HCT116 (cell line): ENCODE data around the gene DNAJC25. TPM values are rescaled to one million over a fixed set of nuclear protein-coding genes. Genes with fewer than 3 reads are reported as not detected.
A peak's percentile ranks its signal among the peaks of the same experiment; 100 is the strongest.

ENCODE experiments used
- ATAC-seq: fragments of 200-7000 bp; cut with Tn5 transposase; 2 replicates; pipeline ENCODE4 v1.9.1; 2020; ENCODE audit warnings: mild to moderate bottlenecking, moderate library complexity
- BruUV-seq: library from RNA; stranded (reverse); fragments of 400-500 nt; replicated peaks from 2 replicates; lab custom pipeline; 2021; lab: Mats Ljungman, UMichigan
- CTCF ChIA-PET: fragments of 300-600 bp; sonication (Branson Sonifier 250); formaldehyde crosslinking; loops from one replicate; lab custom pipeline; 2021; ENCODE audit warnings: antibody characterized with exemption; lab: Charles Lee
- POLR2A ChIA-PET: fragments of 300-600, 350-600 bp; sonication (Branson Sonifier 250); formaldehyde crosslinking; loops from one replicate; lab custom pipeline; 2021; ENCODE audit warnings: antibody characterized with exemption; lab: Charles Lee
- RAD21 ChIA-PET, 2 experiments: fragments of 300-600 bp; sonication (Branson Sonifier 250); formaldehyde crosslinking; loops; one replicate each; lab custom pipeline; 2023; ENCODE audit warnings: low total read pairs in 2 of 2; ENCODE audit not compliant: uncharacterized antibody in 2 of 2, unreplicated experiment in 2 of 2, low non-redundant PET in 1 of 2; lab: Charles Lee
- DNase-seq: peaks from one replicate; pipeline ENCODE4 v3.0.0-alpha.2; 2010; ENCODE audit warnings: low read depth, low spot score
- H2AFZ ChIP-seq: fragments of 200-600 bp; shearing (Covaris generic), sonication (generic); 2 replicates; pipeline ENCODE4 v1.6.1; 2017; ENCODE audit warnings: low read depth, mixed run types, mixed read lengths, antibody characterized with exemption, low read length; ENCODE audit not compliant: poor library complexity, severe bottlenecking
- H3K27ac ChIP-seq: 2 replicates; pipeline ENCODE4 v1.5.1; 2012; ENCODE audit warnings: low read depth, low read length
- H3K27me3 ChIP-seq: fragments of 200-600 bp; sonication (generic); 2 replicates; pipeline ENCODE4 v1.6.1; 2016; ENCODE audit warnings: mixed run types, low read length, mixed read lengths; ENCODE audit not compliant: insufficient read depth
- H3K36me3 ChIP-seq, 2 experiments: fragments of 200-500 bp in 1 of 2; fragments of 200-600 bp in 1 of 2; sonication (Bioruptor generic) in 1 of 2; sonication (generic) in 1 of 2; 2 replicates each; pipeline versions ENCODE4 v1.5.1 to v1.6.1; 2014 to 2016; ENCODE audit warnings: low read length in 2 of 2, inconsistent platforms in 1 of 2, mixed read lengths in 1 of 2, mixed run types in 1 of 2; ENCODE audit not compliant: insufficient read depth in 2 of 2, control insufficient read depth in 1 of 2
- H3K4me1 ChIP-seq, 2 experiments: fragments of 200-600 bp in 1 of 2; sonication (generic) in 1 of 2; 2 replicates each; pipeline versions ENCODE4 v1.5.1 to v1.6.1; 2012 to 2017; ENCODE audit warnings: low read length in 2 of 2, inconsistent platforms in 1 of 2, mild to moderate bottlenecking in 1 of 2, mixed read lengths in 1 of 2, mixed run types in 1 of 2, moderate library complexity in 1 of 2; ENCODE audit not compliant: insufficient read depth in 2 of 2, control insufficient read depth in 1 of 2
- H3K4me2 ChIP-seq: fragments of 200-600 bp; sonication (generic); 2 replicates; pipeline ENCODE4 v1.6.1; 2017; ENCODE audit warnings: mixed run types, low read length, mixed read lengths
- H3K4me3 ChIP-seq, 2 experiments: fragments of 200-600 bp in 1 of 2; sonication (generic) in 1 of 2; replicated peaks in 1 of 2; 2 replicates each; pipeline ENCODE4 v1.5.1; 2011 to 2016; ENCODE audit warnings: low read length in 2 of 2, control low read depth in 1 of 2, low read depth in 1 of 2, mild to moderate bottlenecking in 1 of 2, mixed read lengths in 1 of 2, mixed run types in 1 of 2
- H3K79me2 ChIP-seq: fragments of 200-600 bp; sonication (generic); 2 replicates; pipeline ENCODE4 v1.6.1; 2017; ENCODE audit warnings: mild to moderate bottlenecking, mixed run types, low read length, moderate library complexity, mixed read lengths; ENCODE audit not compliant: insufficient read depth
- H3K9ac ChIP-seq: fragments of 200-600 bp; sonication (generic); 2 replicates; pipeline ENCODE4 v1.6.1; 2016; ENCODE audit warnings: low read length, mixed read lengths
- H3K9me2 ChIP-seq: fragments of 200-600 bp; sonication (generic), shearing (Covaris generic); 2 replicates; pipeline ENCODE4 v1.6.1; 2017; ENCODE audit warnings: mixed run types, mild to moderate bottlenecking, moderate library complexity; ENCODE audit not compliant: insufficient read depth
- H3K9me3 ChIP-seq, 2 experiments: fragments of 200-500 bp in 1 of 2; fragments of 200-600 bp in 1 of 2; sonication (Bioruptor generic) in 1 of 2; sonication (generic) in 1 of 2; 2 replicates each; pipeline ENCODE4 v1.6.1; 2014 to 2017; ENCODE audit warnings: low read length in 2 of 2, mixed read lengths in 2 of 2, inconsistent platforms in 1 of 2, low read depth in 1 of 2, mild to moderate bottlenecking in 1 of 2, mixed run types in 1 of 2, moderate library complexity in 1 of 2; ENCODE audit not compliant: control insufficient read depth in 1 of 2, insufficient read depth in 1 of 2
- H4K20me1 ChIP-seq: fragments of 200-600 bp; sonication (generic), shearing (Covaris generic); 2 replicates; pipeline ENCODE4 v1.6.1; 2017; ENCODE audit warnings: mixed run types, mild to moderate bottlenecking, moderate library complexity; ENCODE audit not compliant: insufficient read depth
- CBX3 ChIP-seq: IDR thresholded peaks from 2 replicates; pipeline ENCODE4 v1.6.1; 2012; ENCODE audit warnings: low read depth
- CEBPB ChIP-seq: IDR thresholded peaks from 2 replicates; pipeline ENCODE4 v1.6.1; 2012; ENCODE audit warnings: low read depth
- EGR1 ChIP-seq: IDR thresholded peaks from 2 replicates; pipeline ENCODE4 v1.6.1; 2012; ENCODE audit warnings: low read depth
- ELF1 ChIP-seq: IDR thresholded peaks from 2 replicates; pipeline ENCODE4 v1.6.1; 2012; ENCODE audit warnings: low read depth, borderline replicate concordance
- EZH2 ChIP-seq: fragments of 200-600 bp; sonication (generic); IDR thresholded peaks from 2 replicates; pipeline ENCODE4 v1.6.1; 2017; ENCODE audit warnings: antibody characterized with exemption, mixed run types
- FOSL1 ChIP-seq: IDR thresholded peaks from 2 replicates; pipeline ENCODE4 v1.6.1; 2012; ENCODE audit warnings: low read depth
- RAD21 ChIP-seq: IDR thresholded peaks from 2 replicates; pipeline ENCODE4 v1.6.1; 2012; ENCODE audit warnings: low read depth, mild to moderate bottlenecking
- TCF7L2 ChIP-seq: IDR thresholded peaks from 2 replicates; pipeline ENCODE4 v1.7.0; 2011; ENCODE audit warnings: borderline replicate concordance, inconsistent platforms; ENCODE audit not compliant: insufficient read depth, insufficient read length; ENCODE audit errors: extremely low read depth
- YY1 ChIP-seq: IDR thresholded peaks from 2 replicates; pipeline ENCODE4 v1.6.1; 2011; ENCODE audit warnings: low read length, low read depth, moderate library complexity, mild to moderate bottlenecking; ENCODE audit not compliant: insufficient replicate concordance; ENCODE audit errors: extremely low read depth
- intact Hi-C: fragments of 100-400 bp; cut with micrococcal nuclease; formaldehyde crosslinking; loops from 2 replicates; pipeline ENCODE4 v1.10.0; 2022
- total RNA-seq: library from RNA; stranded (reverse); gene quantifications from one replicate; pipeline ENCODE4 v1.2.1, GENCODE V29; 2021; ENCODE audit not compliant: unreplicated experiment
- TF ChIP-seq, protein P1 (sequence below), 3 experiments: fragments of 200-600 bp in 1 of 3; sonication (generic) in 1 of 3; IDR thresholded peaks in 2 of 3; conservative IDR thresholded peaks in 1 of 3; 2 replicates each; pipeline ENCODE4 v1.5.1; 2012 to 2017; ENCODE audit warnings: low read depth in 2 of 3, low read length in 2 of 3, antibody characterized with exemption in 1 of 3, borderline replicate concordance in 1 of 3, control low read depth in 1 of 3, mild to moderate bottlenecking in 1 of 3, mixed read lengths in 1 of 3, mixed run types in 1 of 3, moderate library complexity in 1 of 3; ENCODE audit not compliant: insufficient read depth in 1 of 3

The DNAJC25 gene
- total RNA-seq, 1 experiment from 2014 or later, result 7.1 TPM

GRCh38 chr9:111621895-111622480 is 9.1 kb upstream of the DNAJC25 start:
- Histone ChIP-seq H3K9ac (no peak overlapping the region), H3K4me2 (0 out of 2 replicates have a peak overlapping the region, but pooled peaks have one; percentile 20), H4K20me1 (no peaks in the 10 kb centered on the region), H3K4me3 (no peak overlapping the region), H3K9me3 (no peaks in the 10 kb centered on the region), H3K9me2 (no peaks in the 10 kb centered on the region), H3K79me2 (no peaks in the 10 kb centered on the region), H3K27me3 (no peaks in the 10 kb centered on the region), H2AFZ (peak overlapping the region; percentile 78), H3K4me1 (peaks cover 7 to 10% of the 10 kb centered on the region in 2 experiments), H3K36me3 (no peaks in the 10 kb centered on the region), H3K27ac (no peak overlapping the region)
- ATAC-seq (peak; percentile 99), DNase-seq (peak; percentile 39)
- BruUV-seq, result no TSS peak
- RAD21 ChIA-PET, result interaction anchor here (0.6 to 1.6 kb wide), 3 partner anchors 23 to 24 kb away, joined by 3 to 11 read pairs (median 3); partner anchors contain the start of gene PTGR1 (in 2 of the 2)
- intact Hi-C loops, result loop anchor here (1.0 to 5.0 kb wide), 2 partner anchors 25 to 985 kb away; no protein-coding TSS in a partner anchor
- CTCF ChIA-PET, result interaction anchor here (0.7 to 2.4 kb wide), 11 partner anchors 9 to 452 kb away, joined by 3 to 38 read pairs (median 3); partner anchors contain the start of genes DNAJC25 and PTGR1
- TF ChIP-seq EZH2 (no peak), YY1 (peak; percentile 28), CEBPB (no peak), CBX3 (no peak), TCF7L2 (no peak), ELF1 (no peak), FOSL1 (no peak), EGR1 (no peak), RAD21 (peak; percentile 84)
- TF ChIP-seq, protein P1, sequence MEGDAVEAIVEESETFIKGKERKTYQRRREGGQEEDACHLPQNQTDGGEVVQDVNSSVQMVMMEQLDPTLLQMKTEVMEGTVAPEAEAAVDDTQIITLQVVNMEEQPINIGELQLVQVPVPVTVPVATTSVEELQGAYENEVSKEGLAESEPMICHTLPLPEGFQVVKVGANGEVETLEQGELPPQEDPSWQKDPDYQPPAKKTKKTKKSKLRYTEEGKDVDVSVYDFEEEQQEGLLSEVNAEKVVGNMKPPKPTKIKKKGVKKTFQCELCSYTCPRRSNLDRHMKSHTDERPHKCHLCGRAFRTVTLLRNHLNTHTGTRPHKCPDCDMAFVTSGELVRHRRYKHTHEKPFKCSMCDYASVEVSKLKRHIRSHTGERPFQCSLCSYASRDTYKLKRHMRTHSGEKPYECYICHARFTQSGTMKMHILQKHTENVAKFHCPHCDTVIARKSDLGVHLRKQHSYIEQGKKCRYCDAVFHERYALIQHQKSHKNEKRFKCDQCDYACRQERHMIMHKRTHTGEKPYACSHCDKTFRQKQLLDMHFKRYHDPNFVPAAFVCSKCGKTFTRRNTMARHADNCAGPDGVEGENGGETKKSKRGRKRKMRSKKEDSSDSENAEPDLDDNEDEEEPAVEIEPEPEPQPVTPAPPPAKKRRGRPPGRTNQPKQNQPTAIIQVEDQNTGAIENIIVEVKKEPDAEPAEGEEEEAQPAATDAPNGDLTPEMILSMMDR (IDR thresholded peaks at IDR 0.05 in 2 of 3, conservative IDR thresholded peaks at IDR 0.05 in 1 of 3; ENCODE audit: borderline replicate concordance in 1 of 3, insufficient read depth in 1 of 3, low read depth in 2 of 3, low read length in 2 of 3), result peak; percentile 79 to 96 (median 95)
- POLR2A ChIA-PET, result interaction anchor here (0.7 to 1.7 kb wide), 3 partner anchors 9 to 23 kb away, joined by 3 to 13 read pairs (median 3); partner anchors contain the start of gene DNAJC25
